ENCODE data around the gene GNG13. TPM values are rescaled to one million over a fixed set of nuclear protein-coding genes. Genes with fewer than 3 reads are reported as not detected.

The GNG13 gene
- total and polyA plus RNA-seq, 9 of the 15 experiments (the other 6 are each of a cell fraction or from before 2014, with no cell fraction given) = not detected

DNA sequence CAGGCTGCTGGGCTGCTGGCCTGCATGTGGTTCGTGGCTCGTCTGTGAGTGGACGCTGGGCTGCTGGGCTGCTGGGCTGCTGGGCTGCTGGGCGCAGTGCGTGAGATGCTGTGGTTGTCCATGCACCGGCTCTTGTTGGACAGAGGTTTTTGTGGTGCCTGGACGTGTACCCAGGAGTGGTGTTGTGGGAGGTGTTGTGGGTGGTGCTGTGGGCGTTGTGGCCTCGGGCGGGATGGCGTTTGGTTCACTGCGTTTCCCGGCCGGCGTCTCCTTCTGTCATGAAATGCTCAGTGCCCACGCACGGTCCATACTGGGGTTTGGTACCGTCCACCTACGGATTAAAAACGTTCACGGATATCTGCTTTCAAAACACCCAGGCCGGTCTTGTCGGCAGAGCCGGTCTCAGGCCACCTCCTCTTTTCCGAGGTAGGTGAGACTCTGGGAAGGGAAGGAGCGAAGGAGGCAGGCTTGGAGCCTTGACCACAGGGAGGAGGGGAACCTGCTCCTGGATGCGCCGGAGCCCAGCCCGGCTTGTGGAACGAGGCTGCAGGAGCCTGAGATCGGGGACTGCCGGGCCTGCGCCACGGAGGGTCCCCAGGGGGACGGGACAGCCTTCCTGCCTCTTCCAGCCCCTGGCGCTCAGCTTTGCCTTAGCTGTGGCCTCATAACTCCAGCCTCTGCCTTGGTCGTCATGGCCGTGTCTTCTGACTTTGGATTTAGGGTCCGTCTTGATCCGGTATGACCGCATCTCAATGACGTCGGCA is 29.8 kb upstream of the GNG13 start:
- Histone ChIP-seq H3K27ac (ENCODE audit: extremely low read depth, low read depth, low read length) (no peak overlapping the region), H2AFZ (ENCODE audit: low read depth, low read length) (no peak overlapping the region), H3K36me3 (ENCODE audit: control insufficient read depth, insufficient read depth, low read length) (no peaks in the 10 kb centered on the region), H3K4me1 (replicated peaks in 1 of 2; ENCODE audit: control insufficient read depth in 2 of 2, insufficient read depth in 2 of 2, low read length in 2 of 2) (peaks cover 0 to 31% of the 10 kb centered on the region in 2 experiments; a peak in 3 of 5 replicates), H3K9ac (ENCODE audit: insufficient read depth in 1 of 2, low read depth in 2 of 2, low read length in 2 of 2) (no peak overlapping the region), H4K20me1 (replicated peaks; ENCODE audit: control insufficient read depth, insufficient read depth, low read length) (no peaks in the 10 kb centered on the region), H3K4me2 (ENCODE audit: insufficient read depth, low read length) (no peak overlapping the region), H3K27me3 (ENCODE audit: control insufficient read depth in 2 of 2, insufficient read depth in 2 of 2, low read length in 2 of 2) (peaks cover 57 to 84% of the 10 kb centered on the region in 2 experiments; a peak in 4 of 5 replicates), H3K79me2 (ENCODE audit: control insufficient read depth, insufficient read depth, low read length) (no peaks in the 10 kb centered on the region), H3K9me1 (ENCODE audit: control insufficient read depth, insufficient read depth, low read length) (no peaks in the 10 kb centered on the region), H3K4me3 (no peak overlapping the region), H3K9me3 (replicated peaks; ENCODE audit: control insufficient read depth, insufficient read depth, low read depth, low read length) (no peaks in the 10 kb centered on the region)
- TF ChIP-seq TRIM28 (IDR thresholded peaks at IDR 0.05) = no peak
- no peak for TF ChIP-seq ESRRA (IDR thresholded peaks at IDR 0.05; ENCODE audit: borderline replicate concordance, low read depth)
- TF ChIP-seq ZNF785 (CRISPR knock-in tag; IDR thresholded peaks at IDR 0.05) = no peak
- no peak for TF ChIP-seq ZNF76 (CRISPR knock-in tag; IDR thresholded peaks at IDR 0.05; ENCODE audit: borderline replicate concordance)
- TF ChIP-seq POLR3A (IDR thresholded peaks at IDR 0.05; ENCODE audit: borderline replicate concordance, extremely low read depth, insufficient read depth, insufficient read length) = no peak
- no peak for TF ChIP-seq HMG20B (CRISPR knock-in tag; IDR thresholded peaks at IDR 0.05)
- no peak for TF ChIP-seq RBM22 (IDR thresholded peaks at IDR 0.05; ENCODE audit: low read depth, low read length, poor library complexity, severe bottlenecking)
- TF ChIP-seq, protein P1, sequence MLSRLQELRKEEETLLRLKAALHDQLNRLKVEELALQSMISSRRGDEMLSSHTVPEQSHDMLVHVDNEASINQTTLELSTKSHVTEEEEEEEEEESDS (CRISPR knock-in tag; IDR thresholded peaks at IDR 0.05) = no peak
- no peak for TF ChIP-seq HDAC3 (IDR thresholded peaks at IDR 0.05; ENCODE audit: borderline replicate concordance, partially characterized antibody)
- TF ChIP-seq PCBP2 (IDR thresholded peaks at IDR 0.05; ENCODE audit: low read depth, low read length, poor library complexity, severe bottlenecking) = no peak
- TF ChIP-seq NCOR1 (IDR thresholded peaks at IDR 0.05) = no peak
- TF ChIP-seq THRAP3 (IDR thresholded peaks at IDR 0.05; ENCODE audit: borderline replicate concordance) = no peak
- TF ChIP-seq SP2 (IDR thresholded peaks at IDR 0.05; ENCODE audit: extremely low read depth, low read depth, low read length, poor library complexity, severe bottlenecking) = no peak
- no peak for TF ChIP-seq SAFB (IDR thresholded peaks at IDR 0.05; ENCODE audit: borderline replicate concordance, low read depth, low read length)
- TF ChIP-seq, protein P2, sequence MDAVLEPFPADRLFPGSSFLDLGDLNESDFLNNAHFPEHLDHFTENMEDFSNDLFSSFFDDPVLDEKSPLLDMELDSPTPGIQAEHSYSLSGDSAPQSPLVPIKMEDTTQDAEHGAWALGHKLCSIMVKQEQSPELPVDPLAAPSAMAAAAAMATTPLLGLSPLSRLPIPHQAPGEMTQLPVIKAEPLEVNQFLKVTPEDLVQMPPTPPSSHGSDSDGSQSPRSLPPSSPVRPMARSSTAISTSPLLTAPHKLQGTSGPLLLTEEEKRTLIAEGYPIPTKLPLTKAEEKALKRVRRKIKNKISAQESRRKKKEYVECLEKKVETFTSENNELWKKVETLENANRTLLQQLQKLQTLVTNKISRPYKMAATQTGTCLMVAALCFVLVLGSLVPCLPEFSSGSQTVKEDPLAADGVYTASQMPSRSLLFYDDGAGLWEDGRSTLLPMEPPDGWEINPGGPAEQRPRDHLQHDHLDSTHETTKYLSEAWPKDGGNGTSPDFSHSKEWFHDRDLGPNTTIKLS (IDR thresholded peaks at IDR 0.05; ENCODE audit: borderline replicate concordance, low read depth) = no peak
- BruUV-seq (replicated peaks) = no TSS peak
- in situ Hi-C loops (cut with MboI) (no loop called here), intact Hi-C loops (cut with micrococcal nuclease) (no loop called here)
- 12% methylated on average over 41 of the region's 43 CpGs for WGBS (ENCODE audit: insufficient coverage, low coverage, missing lambda C conversion rate)
- ATAC-seq = no peak
- POLR2A ChIA-PET = interaction anchor here (1.0 kb wide), 1 partner anchor 15 kb away, joined by 3 read pairs; no protein-coding TSS in a partner anchor
- no peak for FAIRE-seq
- CTCF ChIA-PET (ENCODE audit: low intra/inter-chr PET ratio) = no interaction called here
- DNase-seq (ENCODE audit: extremely low read depth in 1 of 4, low spot score in 3 of 4) = no peak

All from K562 (cell line).